Osteocyte (in vitro differentiated cells): ENCODE measurements around the gene NIFK. TPM values are rescaled to one million over a fixed set of nuclear protein-coding genes. Genes with fewer than 3 reads are reported as not detected.
"Not testable (repeated sequence)": the region's sequence is repeated elsewhere in the genome, so short reads cannot be mapped to it uniquely, and the experiment has no call there.

Experiments used
- DNase-seq: peaks from one replicate; pipeline ENCODE4 v3.0.0; 2021; ENCODE audit warnings: mixed read lengths; ENCODE audit not compliant: unreplicated experiment; ENCODE audit errors: extremely low spot score
- H3K27ac Mint-ChIP-seq: one replicate; pipeline ENCODE4 v1.8.0; 2021; ENCODE audit warnings: mild to moderate bottlenecking, mixed read lengths; ENCODE audit not compliant: unreplicated experiment
- H3K27me3 Mint-ChIP-seq: one replicate; pipeline ENCODE4 v1.8.0; 2021; ENCODE audit warnings: mixed read lengths; ENCODE audit not compliant: unreplicated experiment
- H3K36me3 Mint-ChIP-seq: one replicate; pipeline ENCODE4 v1.8.0; 2021; ENCODE audit warnings: mixed read lengths; ENCODE audit not compliant: unreplicated experiment
- H3K4me1 Mint-ChIP-seq: one replicate; pipeline ENCODE4 v1.8.0; 2021; ENCODE audit warnings: mixed read lengths; ENCODE audit not compliant: unreplicated experiment
- H3K4me3 Mint-ChIP-seq: one replicate; pipeline ENCODE4 v1.8.0; 2021; ENCODE audit warnings: mild to moderate bottlenecking, moderate library complexity, mixed read lengths; ENCODE audit not compliant: unreplicated experiment
- H3K9me3 Mint-ChIP-seq: one replicate; pipeline ENCODE4 v1.8.0; 2021; ENCODE audit warnings: mixed read lengths; ENCODE audit not compliant: unreplicated experiment
- CTCF ChIP-seq: fragments of 200-600 bp; sonication (generic); IDR thresholded peaks from 2 replicates; pipeline ENCODE4 v1.5.0; 2021; ENCODE audit warnings: antibody characterized with exemption, mild to moderate bottlenecking, moderate library complexity
- total RNA-seq: library from RNA; stranded (reverse); gene quantifications from 2 replicates; pipeline ENCODE4 v1.2.1, GENCODE V29; 2021

NIFK gene
- total RNA-seq, 1 donor from 2014 or later, result 41.0 TPM

GRCh38 chr2:121721926-121722325, 14.7 kb downstream of the NIFK start:
- Mint-ChIP-seq H3K4me1 (peaks cover 12% of the 10 kb centered on the region), H3K9me3 (no peaks in the 10 kb centered on the region), H3K4me3 (no peak overlapping the region), H3K27me3 (no peaks in the 10 kb centered on the region), H3K36me3 (peaks cover 2% of the 10 kb centered on the region), H3K27ac (peak overlapping the region; percentile 53)
- no peak for DNase-seq
- TF ChIP-seq CTCF, result no peak

- H3K27ac Mint-ChIP-seq, result no peak overlapping the region
Measured at GRCh38 chr2:121717529-121717928, 19.1 kb downstream of the NIFK start.

GRCh38 chr2:121716126-121716525, 20.5 kb downstream of the NIFK start:
- no peaks in the 10 kb centered on the region for H3K36me3 Mint-ChIP-seq
- no peaks in the 10 kb centered on the region for H3K27me3 Mint-ChIP-seq
- H3K27ac Mint-ChIP-seq, result no peak overlapping the region
- no peak for DNase-seq
- TF ChIP-seq CTCF, result no peak
- no peak overlapping the region for H3K4me3 Mint-ChIP-seq
- peaks cover 4% of the 10 kb centered on the region for H3K4me1 Mint-ChIP-seq
- no peaks in the 10 kb centered on the region for H3K9me3 Mint-ChIP-seq

More at GRCh38 chr2:121717529-121717928, 19.1 kb downstream of the NIFK start:
- Mint-ChIP-seq H3K4me3 (no peak overlapping the region), H3K27me3 (no peaks in the 10 kb centered on the region), H3K9me3 (no peaks in the 10 kb centered on the region), H3K4me1 (peaks cover 9% of the 10 kb centered on the region), H3K36me3 (no peaks in the 10 kb centered on the region)
- no peak for DNase-seq
- no peak for TF ChIP-seq CTCF

- not testable (repeated sequence) for H3K27me3 Mint-ChIP-seq, H3K27ac Mint-ChIP-seq, H3K36me3 Mint-ChIP-seq, H3K4me3 Mint-ChIP-seq, H3K4me1 Mint-ChIP-seq, H3K9me3 Mint-ChIP-seq, DNase-seq
Measured at GRCh38 chr2:121711481-121711880, 25.2 kb downstream of the NIFK start.

- DNase-seq, result no peak
- Mint-ChIP-seq H3K4me1 (peaks cover 9% of the 10 kb centered on the region), H3K4me3 (no peak overlapping the region), H3K27me3 (no peaks in the 10 kb centered on the region), H3K27ac (peak overlapping the region; percentile 25), H3K36me3 (no peaks in the 10 kb centered on the region), H3K9me3 (no peaks in the 10 kb centered on the region)
- TF ChIP-seq CTCF, result no peak
Measured at GRCh38 chr2:121710470-121711170, 26.1 kb downstream of the NIFK start.
